GM18526 (cell line): ENCODE measurements around the gene HBP1.

Source experiments
- POLR2A ChIP-seq: IDR thresholded peaks from 3 replicates; pipeline ENCODE4 v1.6.1; 2011; ENCODE audit not compliant: insufficient read length; ENCODE audit errors: extremely low read depth

HBP1 gene

DNA sequence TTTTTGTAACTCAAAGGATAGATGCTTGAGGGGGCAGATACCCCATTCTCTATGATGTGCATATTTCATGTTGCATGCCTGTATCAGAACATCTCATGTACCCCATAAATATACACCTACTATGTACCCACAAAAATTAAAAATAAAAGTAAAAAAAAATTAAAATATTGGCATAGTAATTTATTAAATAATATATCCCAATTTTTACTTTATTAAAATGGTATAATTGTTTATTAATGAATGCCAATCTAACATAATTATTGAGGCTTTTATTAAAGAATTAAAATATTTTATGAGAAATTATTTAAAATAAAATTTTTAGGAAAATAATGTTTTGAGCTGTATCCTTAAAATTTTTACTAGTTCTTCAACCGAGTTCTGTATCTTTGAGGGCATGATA is 18.9 kb upstream of the HBP1 start:
- no peak for TF ChIP-seq POLR2A

DNA sequence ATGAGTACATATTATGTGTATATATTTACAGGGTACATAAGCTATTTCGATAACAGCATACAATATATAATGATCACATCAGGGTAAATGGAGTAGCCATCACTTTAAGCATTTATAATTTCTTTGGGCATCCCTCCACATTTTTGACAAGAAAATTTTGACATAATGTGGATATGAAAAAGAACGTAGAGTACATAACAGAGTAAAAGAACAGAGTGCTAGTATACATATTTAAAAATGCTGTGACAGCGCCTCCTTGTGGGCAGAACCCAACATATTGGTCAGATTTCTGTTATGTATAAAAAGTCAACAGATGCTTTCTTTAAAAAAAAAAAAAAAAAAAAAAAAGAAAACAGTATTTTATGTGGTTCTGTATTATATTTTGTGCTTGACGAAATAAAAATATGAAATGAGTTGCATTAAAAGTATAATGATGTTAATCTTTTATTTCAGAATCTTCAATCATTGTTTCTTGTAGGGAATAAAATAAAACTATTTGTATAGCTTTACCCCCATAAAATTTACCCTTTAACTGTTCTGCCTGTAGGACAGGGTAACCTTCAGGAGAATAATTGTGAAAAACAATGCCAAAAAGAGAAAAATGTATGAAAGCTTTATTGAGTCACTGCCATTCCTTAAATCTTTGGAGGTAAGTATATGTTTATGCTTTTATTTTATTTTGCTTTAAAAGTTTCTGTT is 18.3 kb upstream of the HBP1 start:
- TF ChIP-seq POLR2A, result no peak

GRCh38 chr7:107151538-107151937 is 17.3 kb upstream of the HBP1 start:
- TF ChIP-seq POLR2A, result no peak

DNA sequence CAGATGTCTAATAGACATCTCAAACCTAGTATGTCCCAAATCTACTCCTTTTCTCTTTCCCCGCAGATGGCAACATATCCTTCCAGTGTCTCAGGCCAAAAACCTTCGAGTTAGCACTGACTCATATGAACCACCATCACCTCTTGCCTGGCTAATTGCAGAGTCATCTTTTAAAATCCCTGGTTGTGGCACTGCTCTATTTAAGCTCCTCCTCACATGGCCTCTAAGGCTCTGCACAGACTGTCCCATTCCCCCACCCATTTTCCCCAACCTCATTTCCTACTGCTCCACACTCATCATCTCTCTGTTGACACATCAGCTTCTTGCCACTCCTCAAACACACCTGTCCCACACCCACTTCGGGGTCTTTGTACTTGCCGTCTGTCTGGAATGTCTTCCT is 16.8 kb upstream of the HBP1 start:
- no peak for TF ChIP-seq POLR2A

- TF ChIP-seq POLR2A, result no peak
Observed at GRCh38 chr7:107154826-107155225, 14.0 kb upstream of the HBP1 start.

GRCh38 chr7:107157091-107157490 is 11.7 kb upstream of the HBP1 start:
- TF ChIP-seq POLR2A, result no peak

DNA sequence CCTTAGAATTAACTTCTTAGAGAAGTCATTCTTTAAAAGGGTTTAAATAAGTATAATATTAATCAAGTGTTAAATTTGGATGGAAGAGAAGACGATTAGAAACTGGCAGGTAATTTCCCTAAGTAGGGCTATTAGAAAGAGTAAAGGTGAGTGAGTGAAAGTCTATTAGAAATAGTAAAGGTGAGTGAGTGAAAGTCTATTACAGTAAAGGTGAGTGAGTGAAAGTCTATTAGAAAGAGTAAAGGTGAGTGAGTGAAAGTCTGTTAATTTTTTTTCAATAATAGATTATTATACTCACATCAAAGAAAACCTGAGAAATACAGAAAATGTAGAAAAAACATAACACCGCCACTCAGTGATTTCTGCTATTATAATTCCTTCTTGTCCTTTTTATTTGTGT is 10.8 kb upstream of the HBP1 start:
- TF ChIP-seq POLR2A, result no peak

DNA sequence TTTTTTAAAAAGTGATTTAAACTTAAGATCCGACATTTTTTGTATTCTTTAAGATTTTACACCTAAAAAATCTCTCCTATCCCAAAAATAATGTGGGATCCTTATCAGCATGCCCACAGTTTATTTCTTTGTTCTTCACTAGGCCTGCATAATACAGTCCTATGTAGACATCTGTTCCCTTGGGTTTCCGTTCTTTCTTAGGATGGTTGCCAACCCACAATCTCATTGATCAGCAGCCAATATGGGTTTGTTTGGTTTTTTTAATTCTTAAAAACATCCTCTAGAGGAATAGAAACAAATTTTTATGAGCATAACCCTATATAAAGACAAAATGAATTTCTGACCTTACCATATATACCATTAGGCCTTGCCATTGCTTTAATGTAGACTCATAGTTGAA is 8.4 kb upstream of the HBP1 start:
- TF ChIP-seq POLR2A, result no peak

DNA sequence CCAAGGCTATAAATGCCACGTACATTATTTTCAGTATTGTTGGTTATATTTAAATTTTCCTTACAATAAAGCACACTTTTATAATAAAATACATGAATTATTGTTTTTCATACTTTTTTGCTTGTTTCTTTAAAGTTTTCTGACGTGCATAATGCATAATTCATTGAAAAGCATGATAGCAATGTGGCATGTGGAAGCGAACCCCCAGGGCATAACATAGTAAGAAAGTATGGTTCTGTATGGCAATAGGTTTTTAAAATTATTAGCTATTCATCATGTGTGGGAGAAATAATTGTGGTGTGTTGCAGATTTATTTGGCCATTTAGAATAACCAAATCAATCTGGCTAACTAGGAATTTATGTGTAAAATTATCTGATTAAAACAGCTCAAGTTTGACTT is 7.4 kb upstream of the HBP1 start:
- TF ChIP-seq POLR2A, result no peak

DNA sequence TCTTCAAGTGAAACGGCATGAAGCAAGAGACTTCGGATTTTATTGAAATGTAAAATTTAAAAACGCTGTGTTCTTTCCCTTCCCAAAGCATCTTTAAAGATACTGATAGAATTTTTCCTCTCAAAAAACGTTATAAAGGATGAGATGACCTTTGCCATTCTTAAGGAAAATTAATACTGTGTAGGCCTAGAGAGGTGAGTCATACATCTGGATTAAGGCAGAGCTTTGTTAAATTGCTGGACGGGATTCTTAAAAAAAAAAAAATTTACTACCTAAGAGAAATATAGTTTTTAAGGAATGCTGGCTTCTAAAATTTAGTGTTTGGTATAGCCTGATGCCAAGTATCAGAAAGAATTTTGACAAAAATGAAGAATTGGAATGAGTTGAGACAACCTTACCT is 6.3 kb upstream of the HBP1 start:
- no peak for TF ChIP-seq POLR2A

- no peak for TF ChIP-seq POLR2A
Observed at GRCh38 chr7:107164092-107164491, 4.7 kb upstream of the HBP1 start.

- TF ChIP-seq POLR2A, result no peak
Observed at GRCh38 chr7:107165341-107165740, 3.5 kb upstream of the HBP1 start.

DNA sequence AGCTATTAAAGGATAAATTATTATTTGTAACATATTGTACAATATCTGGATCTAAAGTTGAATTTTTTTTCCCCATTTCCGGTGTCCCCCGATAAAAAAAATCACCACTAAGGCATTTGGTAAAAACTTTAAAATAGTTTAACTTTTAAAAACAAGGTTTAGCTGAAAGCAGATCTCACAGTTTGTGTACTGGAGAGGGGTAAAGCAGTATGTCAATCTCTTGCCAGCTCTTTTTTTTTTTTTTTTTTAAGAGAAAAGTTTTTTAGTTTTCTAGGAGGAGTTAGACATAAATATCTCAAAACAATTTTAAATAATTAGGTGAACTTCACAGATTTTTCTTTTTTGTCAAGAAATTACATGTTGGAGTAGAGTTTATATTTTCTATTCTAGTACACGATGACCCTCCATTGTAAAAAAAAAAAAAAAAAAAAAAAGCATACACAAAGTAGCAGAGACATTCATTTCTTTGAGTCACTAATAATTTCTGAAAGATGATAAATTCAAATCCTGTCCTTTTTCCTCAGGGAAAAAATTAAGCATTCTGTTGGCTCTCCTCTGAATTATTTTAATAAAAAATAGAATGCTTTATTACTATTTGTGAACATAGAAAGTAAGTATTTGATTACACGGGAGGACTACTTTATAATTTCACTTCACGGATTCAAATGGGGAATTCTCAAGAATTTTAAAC is 1.9 kb upstream of the HBP1 start:
- TF ChIP-seq POLR2A, result no peak

DNA sequence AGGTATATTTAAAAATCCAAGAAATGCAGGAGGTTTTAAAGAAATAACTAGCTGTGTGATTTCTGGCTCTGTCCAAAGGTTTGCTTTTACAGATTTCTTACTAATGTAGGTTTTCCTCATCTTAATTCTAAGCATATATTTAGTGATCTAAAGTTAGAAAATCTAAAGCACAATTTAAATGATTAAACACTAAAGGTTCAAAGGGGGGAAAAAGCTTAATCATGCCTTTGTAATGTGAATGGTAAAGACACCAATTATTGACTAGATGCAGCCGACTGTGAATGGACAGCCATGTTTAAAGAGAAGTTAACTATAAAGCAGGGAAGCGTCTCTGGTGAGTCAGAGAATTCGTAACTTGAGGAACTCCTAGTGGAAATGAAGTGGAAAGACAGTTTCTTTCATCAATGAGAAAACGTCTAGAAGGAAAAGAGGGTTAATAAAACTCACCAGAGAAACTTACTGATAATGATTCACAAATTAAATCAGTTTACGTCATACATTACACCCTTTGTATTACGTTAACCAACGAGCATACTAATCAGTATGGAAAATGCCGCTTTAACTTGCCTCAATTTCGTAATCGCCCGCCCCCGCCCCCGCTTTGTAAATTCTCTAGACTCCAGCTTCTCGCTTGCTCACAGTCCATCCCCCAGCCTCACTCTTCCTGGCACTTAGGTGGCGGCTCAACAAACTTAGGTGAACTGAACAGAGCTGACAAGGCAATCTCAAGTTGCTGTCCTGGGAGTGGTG is 1.1 kb upstream of the HBP1 start:
- no peak for TF ChIP-seq POLR2A

DNA sequence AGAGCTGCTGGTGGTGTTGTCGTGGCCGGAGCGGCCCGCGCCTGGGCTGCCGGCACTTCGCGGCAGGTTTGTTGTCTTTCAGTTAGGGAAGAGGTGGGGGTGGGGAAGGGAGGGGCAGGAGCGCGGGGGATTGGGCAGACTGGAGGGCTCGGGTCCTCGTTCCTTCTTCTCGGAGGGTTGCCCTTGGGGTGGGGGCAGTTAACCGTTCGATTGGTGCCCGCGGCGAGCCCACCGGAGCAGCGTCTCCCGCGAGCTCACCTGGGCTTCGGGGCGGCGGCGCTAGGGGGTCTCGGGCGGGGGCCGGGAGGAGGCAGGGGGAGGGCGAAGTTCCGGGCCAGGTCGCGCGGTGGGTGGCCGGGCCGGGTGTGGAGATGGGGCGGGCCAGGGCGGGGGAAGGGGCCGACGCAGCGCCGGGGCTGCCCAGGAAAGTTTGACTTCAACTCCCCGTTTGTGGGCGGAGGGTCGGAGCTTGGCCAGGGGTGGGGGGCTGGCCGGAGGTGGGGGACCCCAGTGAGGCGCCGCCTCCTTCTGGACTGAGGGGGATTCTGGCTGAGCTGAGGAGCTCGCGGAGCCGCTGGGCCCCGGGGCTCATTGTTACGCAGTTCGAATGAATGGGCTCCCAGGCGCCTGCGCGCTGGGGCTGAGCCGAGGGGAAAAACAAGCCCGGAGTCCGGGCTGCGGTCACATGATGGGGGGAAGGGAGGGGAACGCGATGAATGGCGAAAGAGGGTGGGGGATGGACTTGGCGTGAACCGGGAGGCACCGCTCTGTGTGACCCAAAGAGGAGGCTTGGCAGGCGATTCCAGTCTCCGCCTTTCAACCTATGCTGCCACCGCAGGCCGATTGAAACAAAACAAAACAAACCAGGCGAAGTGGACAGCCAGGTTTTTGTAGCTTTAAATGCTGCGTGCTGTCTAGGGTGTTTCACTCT is 582 bp downstream of the HBP1 start:
- TF ChIP-seq POLR2A, result no peak
